Uterus (tissue), 4 donors: Measurements from ENCODE around the gene TRIM6. TPM values are rescaled to one million over a fixed set of nuclear protein-coding genes. Genes with fewer than 3 reads are reported as not detected.

Experiments used
- DNase-seq, 2 donors: peaks; one replicate each; pipeline ENCODE4 v3.0.0-alpha.2; 2019 to 2020
- H3K27ac ChIP-seq, 2 donors: fragments of 200-600 bp; sonication (generic); 1 replicate in 1 of 2; 2 replicates in 1 of 2; pipeline ENCODE4 v1.5.1; 2016 to 2018
- H3K27me3 ChIP-seq, 2 donors: fragments of 200-600 bp; sonication (generic); one replicate each; pipeline ENCODE4 v1.5.1; 2018 to 2019; ENCODE audit warnings: control low read depth in 1 of 2
- H3K36me3 ChIP-seq, 2 donors: fragments of 200-600 bp; sonication (generic); one replicate each; pipeline ENCODE4 v1.5.1; 2019; ENCODE audit warnings: control low read depth in 1 of 2
- H3K4me1 ChIP-seq, 2 donors: fragments of 200-600 bp; sonication (generic); one replicate each; pipeline ENCODE4 v1.5.1; 2018 to 2019; ENCODE audit warnings: control low read depth in 1 of 2
- H3K4me3 ChIP-seq, 2 donors: fragments of 200-600 bp; sonication (generic); 1 replicate in 1 of 2; 2 replicates in 1 of 2; pipeline ENCODE4 v1.5.1; 2018 to 2019; ENCODE audit warnings: mild to moderate bottlenecking in 1 of 2
- H3K9me3 ChIP-seq, 2 donors: fragments of 200-600 bp; sonication (generic); one replicate each; pipeline ENCODE4 v1.5.1; 2019; ENCODE audit warnings: control low read depth in 1 of 2
- CTCF ChIP-seq, 4 experiments: fragments of 200-600 bp in 2 of 4; fragments of 450-650 bp in 2 of 4; sonication (generic) in 2 of 4; IDR thresholded peaks; one replicate each; pipeline ENCODE4 v1.5.1; 2016 to 2019; ENCODE audit warnings: antibody characterized with exemption in 4 of 4, mild to moderate bottlenecking in 2 of 4, moderate library complexity in 1 of 4
- POLR2A ChIP-seq, 2 donors: fragments of 450-650 bp; IDR thresholded peaks; one replicate each; pipeline ENCODE4 v1.6.1; 2016; ENCODE audit warnings: antibody characterized with exemption in 2 of 2, mild to moderate bottlenecking in 1 of 2, moderate library complexity in 1 of 2
- intact Hi-C: fragments of 100-400 bp; cut with DNase I; formaldehyde crosslinking; loops from one replicate; pipeline ENCODE4 v1.15.1; 2023; ENCODE audit warnings: low total_unique reads
- total RNA-seq, 4 donors: library from RNA; depleted of rRNA in 3 of 4; stranded (reverse); fragments of >200 nt in 3 of 4; gene quantifications; one replicate each; pipeline versions ENCODE4 v1.1.0 to v1.2.4, GENCODE V29; 2014 to 2023
- donor health status: DM: yes; HTN: yes; CAD: no.

The TRIM6 gene
- total RNA-seq, 4 donors from 2014 or later, result 4.3 to 11.5 (median 7.2) TPM

- DNase-seq, result no peak
- intact Hi-C loops, result no loop called here
- H3K27me3 ChIP-seq, result no peaks in the 10 kb centered on the region
Measured at GRCh38 chr11:5556596-5557188, 39.7 kb upstream of the TRIM6 start.

GRCh38 chr11:5557751-5558150, 38.7 kb upstream of the TRIM6 start:
- DNase-seq, result no peak
- Histone ChIP-seq H3K4me3 (no peak overlapping the region), H3K27me3 (no peaks in the 10 kb centered on the region), H3K27ac (no peak overlapping the region), H3K9me3 (no peaks in the 10 kb centered on the region), H3K36me3 (no peaks in the 10 kb centered on the region), H3K4me1 (no peaks in the 10 kb centered on the region)
- intact Hi-C loops, result no loop called here
- TF ChIP-seq CTCF (IDR thresholded peaks at IDR 0.05), result no peak
- no peak for TF ChIP-seq POLR2A (IDR thresholded peaks at IDR 0.05)

More at GRCh38 chr11:5556596-5557188, 39.7 kb upstream of the TRIM6 start:
- TF ChIP-seq POLR2A (IDR thresholded peaks at IDR 0.05), result no peak
- no peak for TF ChIP-seq CTCF (IDR thresholded peaks at IDR 0.05)
- H3K9me3 ChIP-seq, result no peaks in the 10 kb centered on the region
- no peaks in the 10 kb centered on the region for H3K4me1 ChIP-seq
- no peak overlapping the region for H3K4me3 ChIP-seq
- no peak overlapping the region for H3K27ac ChIP-seq
- no peaks in the 10 kb centered on the region for H3K36me3 ChIP-seq

GRCh38 chr11:5564259-5565019, 32.0 kb upstream of the TRIM6 start:
- no peak for TF ChIP-seq CTCF (IDR thresholded peaks at IDR 0.05)
- no peak for TF ChIP-seq POLR2A (IDR thresholded peaks at IDR 0.05)
- Histone ChIP-seq H3K36me3 (no peaks in the 10 kb centered on the region), H3K4me3 (no peak overlapping the region), H3K27me3 (no peaks in the 10 kb centered on the region), H3K4me1 (no peaks in the 10 kb centered on the region), H3K9me3 (no peaks in the 10 kb centered on the region), H3K27ac (no peak overlapping the region)
- intact Hi-C loops, result no loop called here
- DNase-seq, result no peak

- Histone ChIP-seq H3K9me3 (no peaks in the 10 kb centered on the region), H3K4me3 (no peak overlapping the region), H3K27ac (no peak overlapping the region), H3K4me1 (no peaks in the 10 kb centered on the region), H3K27me3 (no peaks in the 10 kb centered on the region), H3K36me3 (no peaks in the 10 kb centered on the region)
- TF ChIP-seq POLR2A (IDR thresholded peaks at IDR 0.05), result no peak
- TF ChIP-seq CTCF (IDR thresholded peaks at IDR 0.05), result no peak
- intact Hi-C loops, result no loop called here
- no peak for DNase-seq
Measured at GRCh38 chr11:5574654-5575053, 21.8 kb upstream of the TRIM6 start.

GRCh38 chr11:5575152-5575551, 21.3 kb upstream of the TRIM6 start:
- intact Hi-C loops, result no loop called here
- H3K27ac ChIP-seq, result no peak overlapping the region
- H3K4me3 ChIP-seq, result no peak overlapping the region
- H3K36me3 ChIP-seq, result no peaks in the 10 kb centered on the region
- H3K9me3 ChIP-seq, result no peaks in the 10 kb centered on the region
- no peaks in the 10 kb centered on the region for H3K27me3 ChIP-seq
- H3K4me1 ChIP-seq, result no peaks in the 10 kb centered on the region
- no peak for DNase-seq
- TF ChIP-seq CTCF (IDR thresholded peaks at IDR 0.05), result no peak
- no peak for TF ChIP-seq POLR2A (IDR thresholded peaks at IDR 0.05)
